Transverse colon (tissue), 4 donors: ENCODE measurements around the gene RIPOR1. TPM values are rescaled to one million over a fixed set of nuclear protein-coding genes. Genes with fewer than 3 reads are reported as not detected.
"Not testable (repeated sequence)": the region's sequence is repeated elsewhere in the genome, so short reads cannot be mapped to it uniquely, and the experiment has no call there.

Source experiments
- DNase-seq: peaks from one replicate; pipeline ENCODE4 v3.0.0-alpha.2; 2019
- H3K27ac ChIP-seq, 4 donors: fragments of 200-600 bp; sonication (generic); 2 replicates each; pipeline ENCODE4 v1.5.1; 2016 to 2018; ENCODE audit warnings: inconsistent platforms in 4 of 4
- H3K27me3 ChIP-seq: fragments of 200-600 bp; sonication (generic); 2 replicates; pipeline ENCODE4 v1.5.1; 2017; ENCODE audit warnings: inconsistent platforms
- H3K36me3 ChIP-seq, 4 donors: fragments of 200-600 bp; sonication (generic); 2 replicates each; pipeline ENCODE4 v1.5.1; 2017 to 2019; ENCODE audit warnings: inconsistent platforms in 4 of 4
- H3K4me1 ChIP-seq, 4 donors: fragments of 200-600 bp; sonication (generic); 2 replicates each; pipeline ENCODE4 v1.5.1; 2017 to 2020; ENCODE audit warnings: inconsistent platforms in 4 of 4
- H3K4me3 ChIP-seq, 4 donors: fragments of 200-600 bp; sonication (generic); 1 replicate in 1 of 4; 2 replicates in 3 of 4; pipeline versions ENCODE4 v1.5.1 to v1.6.1; 2017 to 2019; ENCODE audit warnings: inconsistent platforms in 4 of 4
- H3K9me3 ChIP-seq, 2 donors: fragments of 200-600 bp; sonication (generic); 2 replicates each; pipeline ENCODE4 v1.5.1; 2017 to 2019; ENCODE audit warnings: inconsistent platforms in 2 of 2
- EP300 ChIP-seq: sonication (generic); formaldehyde crosslinking; IDR thresholded peaks from one replicate; pipeline ENCODE4 v1.6.1; 2017; ENCODE audit warnings: antibody characterized with exemption, low read depth
- POLR2A ChIP-seq: fragments of 450-650 bp; IDR thresholded peaks from one replicate; pipeline ENCODE4 v1.6.1; 2016; ENCODE audit warnings: antibody characterized with exemption, mild to moderate bottlenecking, moderate library complexity
- POLR2AphosphoS5 ChIP-seq, 3 donors: sonication (generic); formaldehyde crosslinking; IDR thresholded peaks; one replicate each; pipeline ENCODE4 v1.6.1; 2016; ENCODE audit warnings: antibody characterized with exemption in 3 of 3
- WGBS, 2 donors: methylation state at CpG; one replicate each; pipeline ENCODE4 v1.1.5; 2018; ENCODE audit warnings: low coverage in 1 of 2; 5-methylcytosine and 5-hydroxymethylcytosine counted together
- in situ Hi-C, 4 donors: fragments of 200-750 bp; cut with MboI; loops; one replicate each; pipeline versions ENCODE4 v1.15.0 to v1.15.1; 2017; ENCODE audit warnings: low sequenced_read_pairs in 3 of 4, low pct_ligation_motif_present in 1 of 4, low pct_unique_long_range_greater_than_20kb in 1 of 4
- intact Hi-C: fragments of 100-400 bp; cut with DNase I; formaldehyde crosslinking; loops from one replicate; pipeline ENCODE4 v1.15.1; 2023; ENCODE audit warnings: low total_unique reads
- total RNA-seq, 4 donors: library from RNA; depleted of rRNA; stranded (reverse); fragments of >200 nt; gene quantifications; one replicate each; pipeline ENCODE4 v1.1.0, GENCODE V29; 2016
- TF ChIP-seq, protein P1 (sequence below), 5 experiments: fragments of 200-600 bp in 3 of 5; fragments of 450-650 bp in 2 of 5; sonication (generic) in 3 of 5; IDR thresholded peaks; 1 replicate in 2 of 5; 2 replicates in 3 of 5; pipeline ENCODE4 v1.5.1; 2016 to 2017; ENCODE audit warnings: antibody characterized with exemption in 5 of 5, inconsistent platforms in 3 of 5, mild to moderate bottlenecking in 2 of 5, moderate library complexity in 1 of 5

Gene RIPOR1
- total RNA-seq, 4 donors from 2014 or later, result 11.2 to 141 (median 24.1) TPM

DNA sequence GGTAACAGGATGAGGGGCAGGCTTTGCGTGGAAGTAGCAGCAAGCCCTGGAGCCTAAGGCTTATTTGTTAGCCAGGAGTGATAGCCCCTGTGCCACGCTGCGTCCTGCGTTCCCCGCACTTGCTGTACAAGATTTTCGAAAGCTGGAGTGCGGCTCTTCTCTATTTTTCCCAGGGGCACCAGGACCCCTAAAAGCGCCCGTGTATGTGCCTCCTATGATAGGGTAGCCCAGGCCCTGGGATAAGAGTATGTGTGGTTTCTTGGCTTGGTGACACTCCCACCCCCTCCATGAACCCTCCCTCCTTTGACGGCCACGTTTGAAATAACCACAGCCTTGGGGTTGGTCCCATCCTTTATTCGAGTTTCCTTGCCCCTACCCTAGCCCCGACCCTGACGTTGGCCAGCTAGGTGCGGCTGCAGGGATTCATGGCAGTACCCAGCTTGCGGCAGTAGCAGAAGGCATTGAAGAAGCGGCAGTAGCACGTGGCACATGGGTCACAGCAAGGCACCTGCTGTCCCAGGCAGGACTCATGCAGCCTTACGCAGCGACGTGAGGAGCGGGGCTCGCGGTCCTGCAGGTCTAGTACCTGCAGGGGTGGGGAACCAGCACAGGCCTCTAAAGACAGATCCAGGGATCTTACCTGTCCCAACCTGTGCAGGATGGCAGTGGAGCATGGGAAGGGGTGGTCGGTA, 46.2 kb upstream of the RIPOR1 start:
- Histone ChIP-seq H3K4me3 (peak overlapping the region in 2 of 4 donors; percentile 68 to 86), H3K27me3 (no peaks in the 10 kb centered on the region), H3K27ac (peak overlapping the region; percentile 92 to 96 (median 94)), H3K4me1 (peaks cover 16 to 43% (median 26%) of the 10 kb centered on the region in 4 donors), H3K36me3 (no peaks in the 10 kb centered on the region), H3K9me3 (no peaks in the 10 kb centered on the region)
- intact Hi-C loops (no loop called here), in situ Hi-C loops (no loop called here)
- DNase-seq, result peak; percentile 21
- 74% methylated on average over 25 of the region's 25 CpGs; no CpG with 5 or more reads in 1 of the 2 donors for WGBS, 2 donors
- TF ChIP-seq, protein P1, sequence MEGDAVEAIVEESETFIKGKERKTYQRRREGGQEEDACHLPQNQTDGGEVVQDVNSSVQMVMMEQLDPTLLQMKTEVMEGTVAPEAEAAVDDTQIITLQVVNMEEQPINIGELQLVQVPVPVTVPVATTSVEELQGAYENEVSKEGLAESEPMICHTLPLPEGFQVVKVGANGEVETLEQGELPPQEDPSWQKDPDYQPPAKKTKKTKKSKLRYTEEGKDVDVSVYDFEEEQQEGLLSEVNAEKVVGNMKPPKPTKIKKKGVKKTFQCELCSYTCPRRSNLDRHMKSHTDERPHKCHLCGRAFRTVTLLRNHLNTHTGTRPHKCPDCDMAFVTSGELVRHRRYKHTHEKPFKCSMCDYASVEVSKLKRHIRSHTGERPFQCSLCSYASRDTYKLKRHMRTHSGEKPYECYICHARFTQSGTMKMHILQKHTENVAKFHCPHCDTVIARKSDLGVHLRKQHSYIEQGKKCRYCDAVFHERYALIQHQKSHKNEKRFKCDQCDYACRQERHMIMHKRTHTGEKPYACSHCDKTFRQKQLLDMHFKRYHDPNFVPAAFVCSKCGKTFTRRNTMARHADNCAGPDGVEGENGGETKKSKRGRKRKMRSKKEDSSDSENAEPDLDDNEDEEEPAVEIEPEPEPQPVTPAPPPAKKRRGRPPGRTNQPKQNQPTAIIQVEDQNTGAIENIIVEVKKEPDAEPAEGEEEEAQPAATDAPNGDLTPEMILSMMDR (IDR thresholded peaks at IDR 0.05), result no peak
- TF ChIP-seq POLR2AphosphoS5 (IDR thresholded peaks at IDR 0.05), result no peak
- TF ChIP-seq POLR2A, result no peak

DNA sequence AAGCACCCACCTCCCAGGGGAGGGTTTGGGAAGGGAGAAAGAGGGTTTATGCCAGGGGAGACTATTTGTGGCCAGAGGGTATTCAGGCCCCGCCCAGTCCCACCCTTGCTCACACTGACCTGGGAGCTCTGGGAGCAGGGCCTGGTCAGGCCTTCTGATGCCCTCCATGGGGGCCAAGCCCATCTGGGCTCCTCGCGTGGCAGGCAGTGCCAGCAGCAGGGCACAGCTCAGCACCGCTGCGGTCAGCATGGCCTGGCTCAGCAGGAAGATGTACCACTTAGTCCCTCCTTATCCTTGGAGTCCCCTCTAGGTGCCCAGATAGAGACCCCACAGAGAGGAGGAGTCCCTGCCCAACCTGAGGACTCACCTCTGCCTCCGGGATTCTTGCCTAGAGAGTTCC, 45.5 kb upstream of the RIPOR1 start, which contains the start of gene AGRP:
AGRP (minus strand) TSS at position 398 of the 400 bp plus-strand sequence; CDS start at position 249, 149 bp downstream.
- H3K9me3 ChIP-seq, result no peaks in the 10 kb centered on the region
- DNase-seq, result no peak
- no peaks in the 10 kb centered on the region for H3K27me3 ChIP-seq
- in situ Hi-C loops (no loop called here), intact Hi-C loops (no loop called here)
- TF ChIP-seq POLR2AphosphoS5 (IDR thresholded peaks at IDR 0.05), result no peak
- TF ChIP-seq, protein P1 (IDR thresholded peaks at IDR 0.05), result no peak
- H3K4me3 ChIP-seq, result peak within 1 kb of the TSS in 1 of 4 donors; percentile 86
- peaks cover 16 to 38% (median 26%) of the 10 kb centered on the region in 4 donors for H3K4me1 ChIP-seq
- no peaks in the 10 kb centered on the region for H3K36me3 ChIP-seq
- WGBS, 2 donors, result 98% methylated on average over 6 of the region's 6 CpGs; no CpG with 5 or more reads in 1 of the 2 donors
- peak within 1 kb of the TSS in 3 of 4 donors; percentile 92 to 96 (median 95) for H3K27ac ChIP-seq

DNA sequence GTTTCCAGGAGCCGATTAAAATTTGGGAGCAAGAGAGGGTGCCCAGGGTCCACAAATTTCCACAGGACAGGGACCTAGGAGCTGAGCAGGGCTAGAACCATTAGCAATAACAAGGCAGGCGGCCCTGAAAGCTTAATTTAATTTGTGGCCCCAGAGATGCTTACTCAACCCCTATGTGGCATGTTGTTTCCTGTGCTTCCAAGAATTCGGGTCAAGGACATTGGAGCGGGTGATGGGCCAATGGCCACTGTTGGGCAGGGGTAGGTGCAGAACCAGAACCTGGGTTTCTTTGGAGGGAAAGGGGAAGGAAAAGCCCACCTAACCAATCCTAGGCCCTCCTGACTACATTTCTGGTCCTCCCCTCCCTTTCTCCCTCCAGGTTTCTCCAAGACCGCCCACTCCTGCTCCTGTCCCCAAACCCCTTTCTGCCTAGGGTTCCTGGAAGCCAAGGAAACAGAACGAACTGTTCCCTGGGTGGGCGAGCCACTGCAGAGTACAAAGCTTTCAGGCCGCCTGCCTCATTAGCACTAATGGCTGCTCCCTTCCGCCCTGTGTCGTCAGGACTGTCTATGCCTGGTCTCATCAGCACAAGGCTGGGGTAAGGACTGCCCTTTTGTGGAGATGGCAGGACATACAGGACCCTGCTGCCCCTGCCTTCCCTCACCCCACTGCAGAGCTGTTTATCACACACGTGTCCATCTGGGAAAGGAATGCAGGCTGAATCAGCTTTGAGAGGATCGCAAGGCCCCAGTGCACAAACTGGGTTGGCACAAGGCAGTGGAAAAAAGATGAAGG, 44.7 kb upstream of the RIPOR1 start:
- no peak for DNase-seq
- no peak overlapping the region for H3K27ac ChIP-seq
- H3K9me3 ChIP-seq, result no peaks in the 10 kb centered on the region
- H3K4me3 ChIP-seq, result no peak overlapping the region
- in situ Hi-C loops, result no loop called here
- no peak for TF ChIP-seq POLR2A
- TF ChIP-seq POLR2AphosphoS5 (IDR thresholded peaks at IDR 0.05), result no peak
- TF ChIP-seq, protein P1 (IDR thresholded peaks at IDR 0.05), result no peak
- no peak for TF ChIP-seq EP300
- H3K27me3 ChIP-seq, result no peaks in the 10 kb centered on the region
- WGBS, 2 donors, result 86 to 93% methylated on average over 2 to 12 of the region's 12 CpGs
- no peaks in the 10 kb centered on the region for H3K36me3 ChIP-seq
- intact Hi-C loops, result no loop called here
- peaks cover 11 to 39% (median 25%) of the 10 kb centered on the region in 4 donors for H3K4me1 ChIP-seq

DNA sequence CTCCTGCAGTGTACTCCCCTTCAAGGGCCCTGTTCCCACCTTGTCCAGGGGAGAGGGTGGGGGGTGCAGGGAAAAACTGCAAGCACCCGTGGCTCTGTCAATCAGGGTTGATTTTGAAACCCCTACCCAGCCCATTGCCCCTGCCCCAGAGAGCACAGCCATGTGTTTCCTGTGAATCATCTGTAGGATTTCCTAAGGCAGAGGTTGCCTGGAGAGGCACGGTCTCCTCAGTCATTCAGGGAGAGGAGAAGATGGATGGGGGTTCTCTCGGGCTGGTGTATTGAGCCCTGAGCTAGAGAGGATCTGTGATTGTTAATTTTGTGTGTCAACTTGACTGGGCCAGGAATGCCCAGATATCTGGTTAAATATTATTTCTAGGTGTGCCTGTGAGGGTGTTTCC, 41.8 kb upstream of the RIPOR1 start:
- H3K27ac ChIP-seq, result peak overlapping the region in 1 of 4 donors; percentile 10

DNA sequence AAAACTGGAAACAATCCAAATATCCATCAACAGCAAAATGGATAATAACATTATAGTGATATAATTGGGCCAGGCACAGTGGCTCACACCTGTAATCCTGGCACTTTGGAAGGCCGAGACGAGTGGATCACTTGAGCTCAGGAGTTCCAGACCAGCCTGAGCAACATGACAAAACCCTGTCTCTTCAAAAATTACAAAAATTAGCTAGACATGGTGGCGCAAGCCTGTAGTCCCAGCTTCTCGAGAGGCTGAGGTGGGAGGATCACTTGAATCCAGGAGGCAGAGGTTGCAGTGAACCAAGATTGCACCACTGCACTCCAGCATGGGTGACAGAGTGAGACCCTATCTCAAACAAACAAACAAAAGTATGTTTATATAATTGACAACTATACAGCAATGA, 41.1 kb upstream of the RIPOR1 start:
- H3K27me3 ChIP-seq, H3K27ac ChIP-seq, intact Hi-C loops, H3K36me3 ChIP-seq, in situ Hi-C loops, DNase-seq, H3K4me3 ChIP-seq, H3K9me3 ChIP-seq: not testable (repeated sequence)
- WGBS, 2 donors, result 81 to 92% methylated on average over 4 of the region's 4 CpGs
- H3K4me1 ChIP-seq, result peaks cover 10 to 40% (median 15%) of the 10 kb centered on the region in 4 donors

More for the DNA sequence above, 41.8 kb upstream of the RIPOR1 start:
- peaks cover 11 to 46% (median 23%) of the 10 kb centered on the region in 4 donors for H3K4me1 ChIP-seq
- H3K4me3 ChIP-seq, result no peak overlapping the region
- no peak for TF ChIP-seq POLR2A
- TF ChIP-seq EP300, result no peak
- TF ChIP-seq, protein P1 (IDR thresholded peaks at IDR 0.05), result no peak
- no peak for TF ChIP-seq POLR2AphosphoS5 (IDR thresholded peaks at IDR 0.05)
- in situ Hi-C loops (no loop called here), intact Hi-C loops (no loop called here)
- no peaks in the 10 kb centered on the region for H3K9me3 ChIP-seq
- DNase-seq, result no peak
- WGBS, 2 donors, result 73% methylated on average over 3 of the region's 3 CpGs; no CpG with 5 or more reads in 1 of the 2 donors
- H3K27me3 ChIP-seq, result no peaks in the 10 kb centered on the region
- no peaks in the 10 kb centered on the region for H3K36me3 ChIP-seq
